ENCODE measurements around the gene LHX4. TPM values are rescaled to one million over a fixed set of nuclear protein-coding genes. Genes with fewer than 3 reads are reported as not detected.

The LHX4 gene
- total RNA-seq, 2 donors from 2014 or later, result not detected

- no peak overlapping the region for H3K27ac ChIP-seq
- DNase-seq (ENCODE audit: low spot score) (no peak), ATAC-seq (ENCODE audit: insufficient number of reproducible peaks, low FRiP score, low read depth) (no peak)
- H3K4me3 ChIP-seq, result no peak overlapping the region
- no peaks in the 10 kb centered on the region for H3K27me3 ChIP-seq (replicated peaks; ENCODE audit: insufficient read depth)
- peaks cover 0 to 9% of the 10 kb centered on the region in 2 donors for H3K4me1 ChIP-seq (ENCODE audit: control insufficient read depth in 1 of 2, low read depth in 2 of 2)
- H3K36me3 ChIP-seq, result no peaks in the 10 kb centered on the region
- H3K9me3 ChIP-seq, result no peaks in the 10 kb centered on the region
- no peak for TF ChIP-seq CTCF (IDR thresholded peaks at IDR 0.05)
Observed at GRCh38 chr1:180262628-180263488, 32.8 kb downstream of the LHX4 start.

- Histone ChIP-seq H3K27me3 (replicated peaks; ENCODE audit: insufficient read depth) (no peaks in the 10 kb centered on the region), H3K9me3 (no peaks in the 10 kb centered on the region), H3K4me1 (ENCODE audit: control insufficient read depth in 1 of 2, low read depth in 2 of 2) (peaks cover 0 to 9% of the 10 kb centered on the region in 2 donors), H3K36me3 (no peaks in the 10 kb centered on the region), H3K4me3 (no peak overlapping the region), H3K27ac (no peak overlapping the region)
- DNase-seq (ENCODE audit: low spot score), result no peak
- no peak for ATAC-seq (ENCODE audit: insufficient number of reproducible peaks, low FRiP score, low read depth)
- TF ChIP-seq CTCF (IDR thresholded peaks at IDR 0.05), result no peak
Observed at GRCh38 chr1:180264595-180264994, 34.5 kb downstream of the LHX4 start.

- H3K9me3 ChIP-seq, result no peaks in the 10 kb centered on the region
- no peak overlapping the region for H3K27ac ChIP-seq
- no peak for DNase-seq (ENCODE audit: low spot score)
- H3K27me3 ChIP-seq (replicated peaks; ENCODE audit: insufficient read depth), result no peaks in the 10 kb centered on the region
- no peak overlapping the region for H3K4me3 ChIP-seq
- ATAC-seq (ENCODE audit: insufficient number of reproducible peaks, low FRiP score, low read depth), result no peak
- no peak for TF ChIP-seq CTCF (IDR thresholded peaks at IDR 0.05)
- peaks cover 0 to 9% of the 10 kb centered on the region in 2 donors for H3K4me1 ChIP-seq (ENCODE audit: control insufficient read depth in 1 of 2, low read depth in 2 of 2)
- no peaks in the 10 kb centered on the region for H3K36me3 ChIP-seq
Observed at GRCh38 chr1:180265201-180265600, 35.1 kb downstream of the LHX4 start.

GRCh38 chr1:180265871-180266270, 35.8 kb downstream of the LHX4 start:
- H3K4me1 ChIP-seq (ENCODE audit: control insufficient read depth in 1 of 2, low read depth in 2 of 2), result peaks cover 0 to 9% of the 10 kb centered on the region in 2 donors
- no peaks in the 10 kb centered on the region for H3K36me3 ChIP-seq
- TF ChIP-seq CTCF (IDR thresholded peaks at IDR 0.05), result no peak
- no peak overlapping the region for H3K27ac ChIP-seq
- H3K9me3 ChIP-seq, result no peaks in the 10 kb centered on the region
- H3K27me3 ChIP-seq (replicated peaks; ENCODE audit: insufficient read depth), result no peaks in the 10 kb centered on the region
- no peak overlapping the region for H3K4me3 ChIP-seq
- ATAC-seq (ENCODE audit: insufficient number of reproducible peaks, low FRiP score, low read depth) (no peak), DNase-seq (ENCODE audit: low spot score) (no peak)

DNA sequence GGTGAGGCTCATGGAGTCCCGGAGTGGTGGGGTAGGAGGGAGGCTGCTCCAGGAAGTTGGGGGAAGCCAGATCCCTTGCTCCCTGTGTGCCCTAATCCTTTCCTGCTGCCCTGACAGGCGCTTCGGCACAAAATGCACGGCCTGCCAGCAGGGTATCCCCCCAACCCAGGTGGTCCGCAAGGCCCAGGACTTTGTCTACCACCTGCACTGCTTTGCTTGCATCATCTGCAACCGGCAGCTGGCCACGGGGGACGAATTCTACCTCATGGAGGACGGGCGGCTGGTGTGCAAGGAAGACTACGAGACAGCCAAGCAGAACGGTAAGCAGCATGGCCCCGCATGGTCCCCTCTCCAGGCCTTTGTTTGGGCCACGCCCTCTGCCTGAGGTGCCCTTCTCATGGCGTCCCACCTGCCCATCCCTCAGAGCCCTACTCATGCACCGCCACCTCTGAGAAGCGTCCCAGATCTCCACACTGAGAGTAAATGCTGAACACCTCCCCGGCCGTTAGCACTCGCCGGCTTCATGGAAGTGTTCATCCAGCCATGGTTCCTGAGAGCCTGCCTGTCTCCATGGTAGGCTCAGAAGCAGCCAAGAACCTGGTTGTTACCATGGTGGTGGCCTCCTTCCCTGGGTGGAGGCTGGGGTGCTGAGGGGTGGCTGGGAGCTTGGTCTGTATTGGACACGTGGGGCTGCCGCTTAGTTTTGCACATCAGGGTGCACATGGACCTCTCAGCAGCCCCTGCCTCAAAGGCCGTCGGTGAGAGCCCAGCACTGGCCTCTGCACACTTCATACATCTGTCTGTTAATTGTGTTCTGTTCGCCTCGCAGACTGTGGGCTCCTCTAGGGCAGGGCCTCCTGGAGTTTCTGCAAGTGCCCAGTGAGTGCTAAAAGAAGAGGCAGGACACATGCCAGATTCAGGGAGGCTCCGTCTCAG, 36.5 kb downstream of the LHX4 start:
- no peak for TF ChIP-seq CTCF (IDR thresholded peaks at IDR 0.05)
- ATAC-seq (ENCODE audit: insufficient number of reproducible peaks, low FRiP score, low read depth) (no peak), DNase-seq (ENCODE audit: low spot score) (no peak)
- no peak overlapping the region for H3K27ac ChIP-seq
- H3K36me3 ChIP-seq, result no peaks in the 10 kb centered on the region
- no peaks in the 10 kb centered on the region for H3K9me3 ChIP-seq
- H3K27me3 ChIP-seq (replicated peaks; ENCODE audit: insufficient read depth), result no peaks in the 10 kb centered on the region
- no peak overlapping the region for H3K4me3 ChIP-seq
- peaks cover 0 to 9% of the 10 kb centered on the region in 2 donors for H3K4me1 ChIP-seq (ENCODE audit: control insufficient read depth in 1 of 2, low read depth in 2 of 2)
